Stimulated activated naive CD8-positive, alpha-beta T cell treated with anti-CD3 and anti-CD28 coated beads, Interleukin-15, Interleukin-2, amounts not matched to agents 100 ng/mL and 50 ng/mL, for 24 hours (primary cell): ENCODE measurements around the gene PDRG1.
A peak's percentile ranks its signal among the peaks of the same experiment; 100 is the strongest.

Experiments used
- H3K27ac Mint-ChIP-seq: one replicate; pipeline ENCODE4 v1.8.0; 2021; ENCODE audit warnings: mild to moderate bottlenecking, mixed read lengths
- H3K27me3 Mint-ChIP-seq: one replicate; pipeline ENCODE4 v1.8.0; 2021; ENCODE audit warnings: mixed read lengths
- H3K36me3 Mint-ChIP-seq: one replicate; pipeline ENCODE4 v1.8.0; 2021; ENCODE audit warnings: low read depth, mixed read lengths
- H3K4me1 Mint-ChIP-seq: one replicate; pipeline ENCODE4 v1.8.0; 2021; ENCODE audit warnings: low read depth, mixed read lengths
- H3K4me3 Mint-ChIP-seq: one replicate; pipeline ENCODE4 v1.8.0; 2021; ENCODE audit warnings: mild to moderate bottlenecking, mixed read lengths
- H3K9me3 Mint-ChIP-seq: one replicate; pipeline ENCODE4 v1.8.0; 2021; ENCODE audit warnings: mixed read lengths

The PDRG1 gene

GRCh38 chr20:31951530-31952453 lies at the start of gene PDRG1:
TSS of gene PDRG1 (minus strand) at chr20:31952046. CDS start at chr20:31951961, 85 bp downstream.
- H3K9me3 Mint-ChIP-seq: peaks cover 4% of the 10 kb centered on the region
- peaks cover 38% of the 10 kb centered on the region for H3K36me3 Mint-ChIP-seq
- H3K27me3 Mint-ChIP-seq: peaks cover 6% of the 10 kb centered on the region
- peak within 1 kb of the TSS; percentile 96 for H3K4me3 Mint-ChIP-seq
- H3K27ac Mint-ChIP-seq: peak within 1 kb of the TSS; percentile 96
- H3K4me1 Mint-ChIP-seq: peaks cover 31% of the 10 kb centered on the region

GRCh38 chr20:31998246-31998645 lies 46.4 kb upstream of the PDRG1 start:
- Mint-ChIP-seq H3K4me3 (no peak overlapping the region), H3K4me1 (no peaks in the 10 kb centered on the region), H3K27me3 (peaks cover 17% of the 10 kb centered on the region), H3K9me3 (no peaks in the 10 kb centered on the region), H3K27ac (no peak overlapping the region), H3K36me3 (no peaks in the 10 kb centered on the region)

- H3K36me3 Mint-ChIP-seq: no peaks in the 10 kb centered on the region
- H3K27ac Mint-ChIP-seq: no peak overlapping the region
- H3K4me1 Mint-ChIP-seq: no peaks in the 10 kb centered on the region
- no peaks in the 10 kb centered on the region for H3K9me3 Mint-ChIP-seq
- H3K4me3 Mint-ChIP-seq: no peak overlapping the region
- H3K27me3 Mint-ChIP-seq: peaks cover 21% of the 10 kb centered on the region
These were observed 45.1 kb upstream of the PDRG1 start for GRCh38 chr20:31996996-31997395.

- Mint-ChIP-seq H3K9me3 (no peaks in the 10 kb centered on the region), H3K4me1 (peaks cover 5% of the 10 kb centered on the region), H3K27ac (no peak overlapping the region), H3K4me3 (no peak overlapping the region), H3K36me3 (no peaks in the 10 kb centered on the region), H3K27me3 (peaks cover 21% of the 10 kb centered on the region)
These were observed 40.2 kb upstream of the PDRG1 start for GRCh38 chr20:31992086-31992485.

GRCh38 chr20:31991339-31991705 lies 39.5 kb upstream of the PDRG1 start:
- Mint-ChIP-seq H3K4me3 (no peak overlapping the region), H3K27ac (peak overlapping the region; percentile 46), H3K4me1 (peaks cover 5% of the 10 kb centered on the region), H3K9me3 (no peaks in the 10 kb centered on the region), H3K36me3 (no peaks in the 10 kb centered on the region), H3K27me3 (peaks cover 15% of the 10 kb centered on the region)

- H3K27ac Mint-ChIP-seq: no peak overlapping the region
- no peak overlapping the region for H3K4me3 Mint-ChIP-seq
- H3K36me3 Mint-ChIP-seq: no peaks in the 10 kb centered on the region
- no peaks in the 10 kb centered on the region for H3K9me3 Mint-ChIP-seq
- H3K4me1 Mint-ChIP-seq: peaks cover 5% of the 10 kb centered on the region
- H3K27me3 Mint-ChIP-seq: peaks cover 15% of the 10 kb centered on the region
These were observed 38.9 kb upstream of the PDRG1 start for GRCh38 chr20:31990641-31991338.

GRCh38 chr20:31989030-31989645 lies 37.3 kb upstream of the PDRG1 start:
- Mint-ChIP-seq H3K4me1 (peaks cover 5% of the 10 kb centered on the region), H3K4me3 (no peak overlapping the region), H3K36me3 (no peaks in the 10 kb centered on the region), H3K27me3 (peaks cover 12% of the 10 kb centered on the region), H3K9me3 (no peaks in the 10 kb centered on the region), H3K27ac (no peak overlapping the region)

- no peak overlapping the region for H3K4me3 Mint-ChIP-seq
- H3K9me3 Mint-ChIP-seq: no peaks in the 10 kb centered on the region
- peak overlapping the region; percentile 38 for H3K27ac Mint-ChIP-seq
- H3K36me3 Mint-ChIP-seq: no peaks in the 10 kb centered on the region
- peaks cover 6% of the 10 kb centered on the region for H3K27me3 Mint-ChIP-seq
- peaks cover 5% of the 10 kb centered on the region for H3K4me1 Mint-ChIP-seq
These were observed 36.7 kb upstream of the PDRG1 start for GRCh38 chr20:31988430-31989015.

GRCh38 chr20:31987744-31988143 lies 35.9 kb upstream of the PDRG1 start:
- H3K4me3 Mint-ChIP-seq: no peak overlapping the region
- H3K9me3 Mint-ChIP-seq: no peaks in the 10 kb centered on the region
- H3K36me3 Mint-ChIP-seq: no peaks in the 10 kb centered on the region
- H3K27me3 Mint-ChIP-seq: peaks cover 5% of the 10 kb centered on the region
- H3K27ac Mint-ChIP-seq: no peak overlapping the region
- peaks cover 5% of the 10 kb centered on the region for H3K4me1 Mint-ChIP-seq

- no peaks in the 10 kb centered on the region for H3K9me3 Mint-ChIP-seq
- no peaks in the 10 kb centered on the region for H3K36me3 Mint-ChIP-seq
- H3K27ac Mint-ChIP-seq: no peak overlapping the region
- peaks cover 5% of the 10 kb centered on the region for H3K4me1 Mint-ChIP-seq
- peaks cover 9% of the 10 kb centered on the region for H3K27me3 Mint-ChIP-seq
- H3K4me3 Mint-ChIP-seq: no peak overlapping the region
These were observed 33.2 kb upstream of the PDRG1 start for GRCh38 chr20:31984981-31985471.

- Mint-ChIP-seq H3K4me3 (no peak overlapping the region), H3K27ac (no peak overlapping the region), H3K4me1 (no peaks in the 10 kb centered on the region), H3K27me3 (peaks cover 14% of the 10 kb centered on the region), H3K9me3 (no peaks in the 10 kb centered on the region), H3K36me3 (no peaks in the 10 kb centered on the region)
These were observed 29.9 kb upstream of the PDRG1 start for GRCh38 chr20:31981784-31982183.

- Mint-ChIP-seq H3K27me3 (peaks cover 21% of the 10 kb centered on the region), H3K4me3 (no peak overlapping the region), H3K9me3 (no peaks in the 10 kb centered on the region), H3K36me3 (no peaks in the 10 kb centered on the region), H3K4me1 (no peaks in the 10 kb centered on the region), H3K27ac (no peak overlapping the region)
These were observed 28.0 kb upstream of the PDRG1 start for GRCh38 chr20:31979713-31980426.

- Mint-ChIP-seq H3K9me3 (no peaks in the 10 kb centered on the region), H3K27ac (no peak overlapping the region), H3K4me1 (no peaks in the 10 kb centered on the region), H3K4me3 (no peak overlapping the region), H3K36me3 (no peaks in the 10 kb centered on the region), H3K27me3 (peaks cover 22% of the 10 kb centered on the region)
These were observed 25.2 kb upstream of the PDRG1 start for GRCh38 chr20:31977080-31977479.

GRCh38 chr20:31975874-31976273 lies 24.0 kb upstream of the PDRG1 start:
- peaks cover 20% of the 10 kb centered on the region for H3K27me3 Mint-ChIP-seq

More at GRCh38 chr20:31975874-31976273, 24.0 kb upstream of the PDRG1 start:
- Mint-ChIP-seq H3K4me3 (no peak overlapping the region), H3K27ac (no peak overlapping the region), H3K9me3 (no peaks in the 10 kb centered on the region), H3K4me1 (no peaks in the 10 kb centered on the region), H3K36me3 (no peaks in the 10 kb centered on the region)
